ENCODE data around the gene HS3ST1.

The HS3ST1 gene

DNA sequence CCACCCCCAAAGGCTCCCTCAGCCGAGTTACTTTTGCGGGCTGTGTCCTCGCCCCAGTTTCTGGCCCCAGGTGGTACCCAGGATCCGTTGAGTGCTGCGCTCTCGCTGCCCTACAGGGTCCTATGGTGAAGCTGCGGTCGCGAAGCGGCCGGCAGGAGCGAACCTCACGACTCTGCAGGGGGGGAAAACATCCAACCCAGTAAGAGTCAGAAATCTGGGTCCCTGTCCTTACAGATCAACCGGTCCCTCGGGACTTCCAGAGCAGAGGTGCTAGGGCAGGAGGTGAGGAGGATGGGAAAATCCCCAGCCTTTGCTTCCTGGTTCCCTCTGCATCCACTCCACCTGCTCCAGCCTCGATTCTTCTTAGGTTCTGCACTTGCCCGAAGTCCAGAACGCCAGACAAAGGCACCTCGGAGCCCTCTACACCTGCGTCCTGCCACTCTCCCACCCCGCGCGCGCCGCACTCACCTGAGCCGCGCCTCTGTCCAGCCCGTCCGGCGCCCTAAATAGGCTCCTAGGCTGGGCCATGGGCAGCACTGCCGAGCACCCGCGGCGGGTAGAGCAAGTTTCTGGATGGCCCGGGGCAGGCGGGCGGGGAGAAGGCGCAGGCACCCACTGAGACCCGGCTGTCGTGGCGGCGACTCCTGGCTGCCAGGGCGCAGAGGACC lies at the start of gene HS3ST1:
Gene HS3ST1, minus strand, starts transcription at position 664 of the 668 bp plus-strand sequence. CDS start 28,889 bp downstream, outside the sequence.
- no peak for DNase-seq

DNA sequence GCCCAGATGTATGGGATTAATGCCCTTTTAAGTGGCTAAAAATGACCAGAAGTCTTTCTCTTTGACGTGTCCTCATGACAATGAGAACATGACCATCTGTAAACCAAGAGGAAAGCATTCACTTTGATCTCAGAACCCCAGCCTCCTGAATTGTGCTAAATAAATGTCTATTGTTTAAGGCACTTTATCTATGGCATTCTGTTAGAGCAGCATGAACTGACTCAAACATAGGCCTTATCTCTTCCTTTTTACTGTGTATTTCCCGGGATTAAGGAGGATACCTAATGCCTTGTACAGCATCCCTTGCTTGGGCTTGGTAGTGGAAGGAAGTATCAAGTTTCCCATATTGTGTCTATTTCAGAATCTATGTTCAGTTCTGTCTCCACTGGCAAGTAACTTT lies 47.2 kb upstream of the HS3ST1 start:
- no peak for DNase-seq

DNA sequence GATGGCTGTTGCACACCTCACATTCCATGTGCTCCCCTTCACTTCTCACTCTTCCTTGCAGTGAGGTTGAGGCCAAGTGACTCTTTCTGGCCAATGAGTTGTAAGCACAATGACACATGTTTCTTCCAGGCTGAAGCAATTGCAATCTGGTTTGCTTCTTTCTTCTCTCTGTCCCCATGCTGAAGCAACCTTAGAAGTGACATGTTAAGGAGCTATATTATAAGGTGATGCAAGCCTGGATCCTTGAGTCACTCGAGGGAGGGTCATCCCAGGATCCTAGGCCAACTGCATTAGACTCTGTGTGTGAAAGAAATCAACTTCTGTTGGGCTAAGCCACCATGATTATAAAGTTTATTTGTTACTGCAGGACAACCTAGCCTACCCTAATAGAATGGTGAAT lies 45.5 kb upstream of the HS3ST1 start:
- DNase-seq = no peak

DNA sequence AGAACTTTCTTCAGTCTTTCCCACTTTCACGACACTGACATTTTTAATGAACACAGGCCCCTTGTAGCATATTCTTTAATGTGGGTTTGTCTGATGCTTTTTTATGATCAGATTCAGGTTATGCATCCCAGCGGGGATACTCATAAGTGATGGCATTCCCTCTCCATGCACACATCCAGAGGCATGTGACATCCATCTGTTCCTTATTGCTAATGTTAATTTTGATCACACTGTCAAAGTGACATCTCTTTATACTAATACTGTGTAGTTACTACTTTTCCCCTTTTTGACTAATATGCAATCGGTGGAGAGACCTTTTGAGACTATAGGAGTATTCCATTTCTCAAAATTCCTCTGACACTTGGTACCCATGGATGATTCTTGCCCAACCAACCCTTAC lies 43.8 kb upstream of the HS3ST1 start:
- DNase-seq = no peak

DNA sequence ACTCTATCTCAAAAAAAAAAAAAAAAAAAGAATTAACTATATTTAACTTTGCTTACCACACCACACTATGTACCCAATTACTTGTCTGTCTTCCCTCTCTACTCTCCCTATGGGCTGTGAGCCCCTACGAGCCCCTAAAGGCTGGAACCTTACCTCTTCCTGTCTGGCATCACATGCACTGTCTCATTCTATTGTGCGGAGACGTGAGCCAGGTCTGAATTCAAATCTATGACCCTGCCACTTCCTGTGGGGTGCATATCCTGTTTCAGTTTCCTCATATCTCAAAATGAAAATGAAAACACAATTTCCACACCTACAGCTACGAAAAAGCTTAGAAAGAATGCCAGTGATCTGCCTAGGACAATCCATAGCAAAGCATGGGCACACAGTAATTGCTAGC lies 42.9 kb upstream of the HS3ST1 start:
- DNase-seq = no peak

DNA sequence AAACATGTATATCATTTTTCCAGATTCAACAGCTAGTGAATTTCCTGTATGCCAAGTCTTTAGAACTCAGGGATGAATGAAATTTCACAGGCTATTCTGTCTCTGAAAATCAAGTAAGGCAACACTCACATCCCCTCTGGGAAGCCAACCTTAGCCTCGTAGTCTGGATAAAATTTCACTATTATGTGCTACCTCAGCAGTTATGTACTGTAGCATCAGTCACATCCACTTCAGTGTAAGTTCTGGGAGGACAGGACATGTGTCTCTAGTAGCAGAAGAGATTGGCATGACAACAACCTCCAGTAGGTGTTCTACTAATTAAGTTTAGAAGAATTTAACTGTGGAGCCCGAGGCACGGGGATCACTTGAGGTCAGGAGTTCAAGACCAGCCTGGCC lies 42.4 kb upstream of the HS3ST1 start:
- no peak for DNase-seq

DNA sequence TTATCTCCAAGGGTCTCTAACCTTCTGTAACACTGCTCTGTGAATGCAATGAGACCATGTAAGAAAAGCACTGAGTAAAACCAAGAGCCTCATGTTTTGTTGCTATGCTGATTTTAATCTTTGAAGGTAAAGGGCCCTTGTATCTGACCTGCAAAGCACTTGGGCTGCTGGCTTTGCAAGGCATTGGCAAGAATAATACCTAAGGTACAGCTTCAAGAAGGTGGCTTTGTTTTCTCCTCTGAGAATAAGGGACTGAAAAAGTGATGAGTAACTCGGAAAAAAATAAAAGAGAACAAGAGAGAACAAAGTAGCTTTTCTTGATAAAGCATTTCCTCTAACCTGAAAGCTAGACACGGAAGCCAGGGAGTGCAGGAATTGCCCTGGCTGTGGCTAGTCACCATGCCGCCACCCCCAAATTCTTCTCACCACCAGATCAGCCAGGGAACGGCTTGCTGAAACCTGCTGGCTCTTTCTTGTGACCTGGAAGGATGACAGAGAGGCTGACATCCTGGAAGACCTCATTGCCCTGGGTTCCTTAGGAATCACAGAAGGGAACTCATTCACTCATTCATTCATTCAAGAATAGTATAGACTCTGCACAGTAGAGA lies 41.8 kb upstream of the HS3ST1 start:
- DNase-seq = no peak

DNA sequence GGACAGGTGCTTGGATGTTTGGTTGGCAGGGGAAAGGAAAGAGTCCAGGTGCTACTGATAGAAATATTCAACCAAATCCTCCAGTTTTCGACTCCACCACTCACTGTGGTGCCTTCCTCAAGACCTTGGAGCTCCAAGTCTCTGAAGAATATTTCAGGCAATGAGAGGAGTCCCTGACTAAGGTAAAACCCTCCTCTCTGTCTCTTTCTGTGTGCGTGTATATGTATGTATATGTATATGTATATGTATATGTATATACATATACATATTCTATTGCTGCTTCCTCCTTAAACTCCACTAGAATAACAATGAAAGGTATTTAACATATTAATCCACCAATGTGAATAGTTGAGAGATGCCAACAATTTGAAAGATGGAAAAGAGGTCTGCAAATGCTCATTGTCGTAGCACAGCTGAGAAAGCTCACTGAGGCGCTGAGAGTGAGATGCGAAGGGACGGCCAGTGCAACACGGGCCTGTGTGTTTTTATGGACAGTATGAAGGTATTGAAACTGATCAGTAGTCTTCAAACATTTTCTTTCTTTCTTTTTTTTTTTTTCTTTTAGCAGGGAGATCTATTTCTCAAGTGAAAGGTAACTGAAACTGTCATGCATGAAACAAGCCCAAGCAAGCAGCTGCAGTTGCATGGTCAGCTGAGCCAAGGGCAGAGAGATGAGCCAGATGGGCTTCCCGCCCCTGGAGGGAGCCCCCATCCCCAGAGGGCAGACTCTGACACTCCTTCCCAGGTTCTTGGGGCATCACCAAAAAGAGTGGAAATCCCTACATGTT lies 41.1 kb upstream of the HS3ST1 start:
- no peak for DNase-seq

DNA sequence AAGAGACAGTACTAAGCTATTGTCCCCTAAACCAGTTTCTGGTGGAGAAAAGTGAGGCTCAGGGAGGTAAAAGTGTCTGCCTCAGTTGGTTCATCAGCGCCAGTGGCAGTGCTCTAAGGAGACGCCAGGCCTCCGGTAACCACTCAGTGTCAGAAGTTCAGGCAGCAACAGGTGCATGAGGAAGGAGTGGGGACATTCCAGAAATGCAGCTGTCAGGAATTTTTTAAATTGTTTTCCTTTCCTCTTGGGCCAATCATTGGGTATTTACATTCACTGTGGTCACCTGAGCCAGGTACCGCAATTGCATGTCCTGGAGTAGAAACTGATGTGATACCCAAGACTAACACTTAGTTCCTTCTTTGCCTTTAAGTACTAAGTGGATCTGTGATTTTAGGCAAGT lies 40.2 kb upstream of the HS3ST1 start:
- no peak for DNase-seq

DNA sequence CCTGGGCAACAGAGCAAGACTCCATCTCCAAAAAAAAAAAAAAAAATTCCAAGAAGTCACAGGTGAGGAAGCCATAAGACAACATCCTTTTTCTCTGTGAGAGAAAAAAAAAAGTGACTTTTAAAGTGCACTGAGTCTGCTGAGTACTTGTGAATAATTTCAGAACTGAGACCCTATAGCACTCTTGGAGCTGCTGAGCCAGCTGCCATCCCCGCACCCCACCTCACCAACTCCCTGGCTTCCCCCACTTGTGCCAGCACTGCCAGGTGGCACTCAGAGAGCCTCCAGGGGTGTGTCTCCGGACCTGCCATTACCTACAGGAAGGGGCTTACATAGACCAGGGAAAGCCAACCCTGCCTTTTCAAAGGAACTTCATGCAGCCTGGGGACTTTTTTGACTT lies 39.2 kb upstream of the HS3ST1 start:
- no peak for DNase-seq

DNA sequence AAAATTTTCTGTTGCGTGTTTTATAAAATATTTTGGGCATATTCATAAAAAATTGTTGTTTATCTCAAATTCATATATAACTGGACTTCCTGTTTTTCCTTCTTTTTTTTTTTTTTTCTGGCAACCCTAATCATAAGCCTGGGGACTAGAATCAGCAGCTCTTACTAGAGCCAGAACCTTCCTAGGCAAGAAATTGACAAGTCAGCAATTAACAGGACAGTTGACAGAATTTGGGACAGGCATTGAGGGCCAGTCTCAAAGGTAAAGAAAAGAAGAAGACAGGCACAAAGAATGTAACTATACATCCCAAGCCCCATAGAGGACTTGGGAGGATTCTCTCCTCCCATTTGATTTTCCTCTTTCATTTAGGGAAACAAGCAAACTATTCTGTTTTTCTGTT lies 35.0 kb upstream of the HS3ST1 start:
- no peak for DNase-seq

DNA sequence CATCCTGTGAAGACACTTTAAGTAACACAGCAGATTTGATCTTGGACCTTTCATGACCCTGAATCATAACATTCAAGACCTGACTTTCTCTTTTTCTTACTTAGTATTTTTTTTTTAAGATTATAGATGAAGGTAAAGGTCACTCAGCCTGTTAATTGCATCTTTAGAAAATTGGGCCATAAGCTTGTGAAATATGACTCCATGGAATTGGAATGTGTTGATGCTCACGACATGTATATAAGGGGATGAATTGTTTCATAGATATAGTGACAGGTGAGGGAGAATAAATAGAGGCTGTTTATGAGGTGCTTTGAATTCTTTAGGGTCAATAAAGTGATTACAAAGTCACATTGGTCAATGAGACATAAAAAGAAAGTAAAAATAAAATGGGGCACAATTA lies 27.7 kb upstream of the HS3ST1 start:
- DNase-seq = no peak

DNA sequence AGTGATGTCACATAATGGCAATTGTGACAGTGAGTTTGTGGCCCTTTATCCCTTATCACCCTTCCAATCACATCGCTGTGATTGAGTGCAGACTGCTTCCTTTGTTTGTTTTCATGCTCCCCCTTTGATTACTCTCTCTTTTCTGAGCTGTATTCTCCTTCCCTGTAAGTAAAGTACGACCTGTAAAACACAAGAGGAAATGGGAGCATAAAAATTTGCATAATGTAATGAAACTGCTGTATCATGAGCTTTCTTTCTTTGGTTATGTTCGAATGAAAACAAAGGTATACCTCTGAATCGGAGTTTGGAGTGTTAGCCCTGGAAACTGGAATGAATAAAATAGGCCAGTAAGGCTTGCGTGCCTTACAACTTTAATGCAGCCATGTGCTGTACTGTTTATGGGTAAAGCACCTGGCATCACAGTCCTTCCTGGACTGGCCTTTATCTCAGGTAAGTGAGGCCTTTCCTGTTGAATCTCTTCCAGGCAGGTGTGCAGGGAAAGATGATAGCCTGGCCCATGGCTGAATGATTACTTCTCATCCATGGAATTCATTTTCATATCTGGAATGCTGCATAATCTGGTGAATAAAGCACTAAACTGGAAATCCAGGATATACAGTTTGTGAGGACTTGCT lies 26.6 kb upstream of the HS3ST1 start:
- DNase-seq = peak; percentile 28

DNA sequence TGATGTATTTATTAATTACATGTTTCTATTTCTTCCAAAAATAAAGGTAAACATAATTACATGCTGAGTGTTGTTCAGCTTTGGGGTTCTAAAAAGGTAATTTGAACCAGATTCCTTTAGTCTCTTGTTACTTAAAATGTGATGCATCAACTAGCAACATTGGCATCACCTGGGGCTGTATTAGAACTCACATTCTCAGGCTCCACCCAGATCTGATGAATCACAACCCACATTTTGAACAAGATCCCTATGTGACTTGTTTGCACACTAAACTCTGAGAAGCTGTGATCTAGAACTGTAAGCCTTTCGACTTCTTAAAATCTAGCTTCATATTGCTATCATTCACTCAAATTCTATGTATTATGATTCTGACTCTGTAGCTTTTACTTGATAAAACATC lies 23.0 kb upstream of the HS3ST1 start:
- DNase-seq = no peak

DNA sequence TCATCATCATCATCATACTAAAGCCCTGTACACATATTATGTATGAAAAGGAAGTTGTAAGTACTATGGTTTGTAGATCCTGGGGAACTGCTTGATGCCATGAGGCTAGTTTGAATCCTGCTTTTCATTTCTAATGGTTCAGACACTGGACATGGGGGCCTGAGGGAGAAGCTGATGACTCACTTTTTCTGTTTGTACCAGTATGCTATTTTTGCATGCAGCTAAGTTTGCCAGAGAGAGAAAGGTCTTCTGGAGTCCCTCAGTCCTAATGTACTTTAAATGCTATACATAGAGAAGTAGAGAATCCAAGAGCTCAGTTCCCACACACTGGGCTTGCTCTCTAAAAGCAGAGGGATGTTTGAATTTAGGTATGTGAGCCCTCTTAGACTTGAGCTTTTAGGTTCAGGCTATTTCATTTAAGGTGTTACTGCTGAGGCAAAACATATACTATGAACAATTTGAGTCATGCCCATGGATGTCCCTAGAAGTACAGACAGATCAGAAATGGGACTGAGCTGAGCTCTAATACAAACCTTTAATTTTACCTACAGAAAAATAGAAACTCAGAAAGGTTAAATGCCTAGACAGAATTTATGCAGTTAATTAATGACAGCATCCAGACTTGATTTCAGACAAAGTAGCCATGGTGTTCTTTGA lies 17.6 kb upstream of the HS3ST1 start:
- no peak for DNase-seq

DNA sequence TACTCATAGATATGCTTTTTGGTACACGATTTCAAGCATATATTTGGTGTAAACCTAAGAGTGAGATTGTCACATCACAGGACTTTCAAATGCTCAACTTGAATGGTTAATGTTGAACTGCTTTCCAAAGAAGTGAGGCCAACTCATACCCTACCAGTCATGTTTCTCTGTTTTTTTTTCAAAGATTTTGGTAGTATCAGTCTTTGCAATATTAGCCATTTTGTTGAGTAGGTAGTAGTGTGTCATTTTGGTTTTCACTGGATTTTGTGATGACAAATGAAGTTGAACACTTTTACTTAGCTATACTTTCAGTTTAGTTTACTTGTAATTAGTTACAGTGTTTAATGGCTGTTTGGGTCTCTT lies 12.5 kb upstream of the HS3ST1 start:
- DNase-seq = no peak

DNA sequence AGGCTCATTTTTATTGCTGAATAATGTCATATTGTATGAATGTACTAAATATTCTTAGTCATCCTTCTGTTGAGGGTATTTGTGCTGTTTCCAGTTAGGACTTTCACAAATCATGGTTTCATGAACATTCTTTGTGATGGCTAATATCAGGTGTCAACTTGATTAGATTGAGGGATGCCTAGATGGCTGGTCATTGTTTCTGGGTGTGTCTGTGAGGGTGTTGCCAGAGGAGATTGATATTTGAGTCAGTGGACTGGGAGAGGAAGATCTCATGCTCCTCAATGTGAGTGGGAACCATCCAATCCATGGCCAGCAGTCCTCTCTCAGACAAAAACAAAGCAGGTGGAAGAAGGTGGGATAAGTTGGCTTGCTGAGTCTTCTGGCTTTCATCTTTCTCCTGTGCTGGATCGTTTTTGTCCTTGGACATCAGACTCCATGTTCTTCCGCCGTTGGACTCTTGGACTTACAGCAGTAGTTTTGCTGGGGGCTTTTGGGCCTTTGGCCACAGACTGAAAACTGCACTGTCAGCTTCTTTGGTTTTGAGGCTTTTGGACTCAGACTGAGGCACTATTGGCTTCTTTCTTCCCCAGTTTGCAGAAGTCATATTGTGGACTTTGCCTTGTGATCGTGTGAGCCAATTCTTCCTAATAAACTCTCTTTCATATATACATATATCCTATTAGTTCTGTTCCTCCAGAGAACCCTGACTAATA lies 11.9 kb upstream of the HS3ST1 start:
- no peak for DNase-seq

DNA sequence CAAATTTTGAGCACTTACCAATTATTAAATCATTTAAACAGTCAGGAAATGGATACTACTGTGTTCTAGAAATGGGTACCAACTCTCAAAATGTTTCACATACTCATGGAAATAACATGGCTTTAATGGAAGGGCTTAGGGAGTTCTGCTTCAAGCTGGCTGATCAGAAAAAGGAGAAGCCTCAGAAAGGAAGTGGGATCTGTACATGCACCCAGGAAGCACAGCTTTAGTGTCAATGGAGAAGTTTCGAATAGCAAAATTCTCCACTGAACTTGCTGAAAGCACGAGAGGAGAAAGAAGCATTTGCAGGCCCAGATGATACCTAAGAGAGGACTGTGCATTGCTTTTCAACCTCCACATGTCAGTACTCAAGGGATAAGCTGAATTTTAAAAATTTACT lies 11.1 kb upstream of the HS3ST1 start:
- DNase-seq = no peak

DNA sequence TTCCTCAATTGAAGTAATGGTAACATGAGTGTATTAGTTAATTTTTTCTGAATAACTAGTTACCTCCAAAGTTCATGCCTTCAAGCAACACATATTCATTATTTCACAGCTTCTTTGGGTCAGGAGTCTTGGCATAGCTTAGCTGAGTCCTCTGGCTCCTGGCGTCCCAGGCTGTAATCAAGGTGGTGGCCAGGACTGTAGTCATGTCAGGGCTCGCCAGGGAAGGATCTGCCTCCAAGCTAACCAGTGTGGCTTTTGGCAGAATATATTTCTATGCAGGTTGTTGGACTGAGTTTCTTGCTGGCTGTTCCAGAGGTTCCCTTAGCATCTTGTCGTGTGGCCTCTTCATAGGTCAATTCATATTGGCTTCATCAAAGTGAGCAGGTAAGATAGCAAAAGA lies 10.0 kb upstream of the HS3ST1 start:
- no peak for DNase-seq

DNA sequence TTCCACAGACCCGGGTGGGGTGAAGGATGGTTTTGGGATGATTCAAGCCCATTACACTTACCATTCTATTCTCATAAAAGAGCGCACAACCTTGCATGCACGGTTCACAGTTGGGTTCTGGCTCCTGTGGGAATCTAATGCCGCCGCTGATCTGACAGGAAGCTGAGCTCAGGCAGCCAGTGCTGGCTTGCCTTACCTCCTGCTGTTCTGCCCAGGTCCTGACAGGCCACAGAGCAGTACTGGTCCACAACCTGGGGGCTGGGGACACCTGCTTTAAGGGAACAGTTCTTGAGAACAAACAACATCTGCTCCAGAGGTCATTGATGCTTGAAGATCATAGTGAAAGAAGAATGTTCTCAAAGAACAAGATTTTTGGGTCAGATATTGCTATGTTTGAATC lies 8.0 kb upstream of the HS3ST1 start:
- no peak for DNase-seq

DNA sequence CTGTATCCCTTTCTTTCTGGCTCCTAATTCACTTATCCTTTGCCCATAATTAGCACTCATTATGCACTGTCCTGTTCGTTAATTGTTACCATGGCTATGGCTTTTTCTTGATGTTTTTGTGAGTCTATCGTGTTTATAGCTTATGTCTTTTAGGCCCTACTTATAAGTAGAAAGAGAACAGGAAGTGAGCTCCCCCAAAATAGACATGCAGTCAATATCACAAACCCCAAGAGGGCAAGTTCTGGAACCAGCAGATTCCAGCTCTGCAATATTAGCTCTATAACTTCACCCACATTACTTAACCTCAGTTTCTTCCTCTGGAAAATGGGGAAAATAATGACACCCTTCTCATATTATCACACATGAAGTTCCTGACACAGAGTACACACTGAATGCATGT lies 7.4 kb upstream of the HS3ST1 start:
- DNase-seq = no peak

DNA sequence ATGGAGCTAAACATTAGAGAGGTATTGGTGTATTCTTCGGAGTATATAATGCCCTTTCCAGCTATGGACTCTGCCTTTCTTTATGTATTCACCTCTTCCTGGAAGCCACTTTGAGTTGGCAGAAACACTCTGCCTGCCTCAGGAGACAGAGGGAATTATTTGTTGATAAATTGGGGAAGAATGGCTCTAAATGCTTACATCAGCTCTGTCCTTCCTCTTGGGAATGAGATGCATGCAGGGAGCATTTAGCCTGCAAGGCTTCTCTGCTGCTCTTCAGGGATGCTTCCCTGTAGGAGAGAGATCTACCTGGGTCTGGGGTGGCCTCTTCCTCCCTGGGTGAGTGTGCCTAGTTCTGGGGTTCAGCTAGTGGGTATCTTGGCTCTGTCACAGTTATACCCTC lies 6.9 kb upstream of the HS3ST1 start:
- no peak for DNase-seq

DNA sequence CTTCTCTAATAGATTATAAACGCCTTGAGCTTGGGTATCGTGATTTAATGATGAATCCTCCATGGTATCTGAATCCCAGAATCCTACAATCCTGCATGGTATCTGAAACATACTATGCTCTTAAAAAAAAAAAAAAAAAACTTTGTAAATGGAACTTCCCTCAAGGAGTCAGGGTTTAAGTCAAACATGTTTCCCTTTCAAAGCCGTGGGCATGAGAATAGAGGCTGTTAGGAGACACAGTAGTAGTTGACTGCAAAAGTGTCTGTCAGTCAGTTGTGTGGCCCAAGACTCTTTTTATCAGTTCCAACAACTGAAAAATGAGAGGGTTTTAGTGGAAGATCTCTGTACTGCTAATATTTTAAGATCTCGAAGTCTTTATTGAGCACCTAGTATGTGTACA lies 2.4 kb upstream of the HS3ST1 start:
- DNase-seq = no peak

Data from NCI-H2107 (cell line).